HG03469 (cell line): ENCODE measurements around the gene FAM163B.

ENCODE experiments used
- ATAC-seq: cut with Tn5 transposase; IDR thresholded peaks from one replicate; pipeline ENCODE4 v1.9.1; 2021; ENCODE audit warnings: mild to moderate bottlenecking, moderate library complexity, moderate number of reproducible peaks; ENCODE audit not compliant: unreplicated experiment

Gene FAM163B

DNA sequence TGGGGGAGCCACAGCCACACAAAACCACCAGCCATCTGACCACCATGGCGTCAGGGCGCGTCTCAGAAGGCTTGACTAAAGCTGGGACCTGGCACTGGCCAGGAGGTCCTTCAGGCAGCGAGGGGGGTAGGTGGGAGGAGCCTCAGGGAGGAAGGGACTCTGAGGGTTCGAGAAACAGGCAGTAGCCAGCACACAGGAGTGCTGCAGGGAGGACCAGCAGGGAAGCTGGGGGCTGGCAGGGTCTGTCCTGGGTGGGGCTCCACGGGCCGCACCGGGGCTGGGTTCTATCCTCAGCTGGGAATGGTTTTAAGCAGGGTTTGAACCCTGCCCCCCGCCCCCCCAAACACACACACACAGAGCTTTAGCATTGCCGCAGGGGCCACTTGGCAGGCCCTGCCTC is 7.4 kb downstream of the FAM163B start:
- no peak for ATAC-seq

DNA sequence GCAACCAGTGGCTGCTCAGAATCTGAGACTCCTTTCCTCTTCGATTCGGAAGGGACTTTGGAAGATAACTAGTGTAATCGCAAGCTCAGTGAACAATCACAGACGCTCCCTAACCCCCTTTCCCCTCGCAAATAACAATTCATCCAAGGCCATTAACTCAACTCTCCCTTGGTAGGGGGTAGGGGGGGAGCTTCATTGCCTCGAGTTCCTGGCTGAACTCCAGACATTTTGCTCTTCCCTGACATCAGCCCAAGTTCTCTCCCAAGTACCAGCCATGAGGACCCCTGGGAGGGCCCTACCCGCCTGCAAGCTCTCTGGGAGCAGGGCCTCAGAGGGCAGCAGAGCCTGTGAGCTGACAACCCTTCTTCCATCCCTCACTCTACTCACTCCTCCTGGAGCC is 8.4 kb downstream of the FAM163B start:
- no peak for ATAC-seq

DNA sequence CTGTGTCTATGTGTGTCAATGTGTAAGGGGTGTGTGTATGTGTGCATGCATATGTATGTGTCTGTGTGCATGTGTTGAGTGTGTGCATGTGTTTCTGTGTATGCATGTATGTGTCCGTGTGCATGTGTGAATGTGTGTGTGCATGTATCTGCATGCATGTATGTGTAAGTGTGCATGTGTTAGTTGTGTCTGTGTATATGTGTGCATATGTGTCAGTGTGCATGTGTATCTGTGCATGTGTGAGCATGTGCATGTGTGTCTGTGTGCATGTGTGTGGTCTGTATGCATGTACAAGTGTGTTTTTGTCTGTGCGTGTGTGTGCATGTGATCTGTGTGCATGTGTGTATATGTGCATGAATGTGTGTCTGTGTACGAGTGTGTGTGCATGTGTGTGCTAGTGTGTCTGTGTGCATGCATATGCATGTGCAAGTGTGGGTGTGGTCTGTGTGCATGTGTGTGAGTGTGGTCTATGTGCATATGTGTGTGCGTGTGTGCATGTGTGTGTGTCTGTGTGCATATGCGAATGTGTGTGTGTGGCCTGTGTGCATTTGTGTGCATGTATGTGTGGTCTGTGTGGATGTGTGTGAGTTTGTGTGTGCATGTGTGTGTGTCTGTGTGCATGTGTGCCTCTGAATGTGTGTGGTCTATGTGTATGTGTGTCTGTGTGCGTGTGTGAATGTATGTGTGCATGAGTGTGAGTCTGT is 9.6 kb downstream of the FAM163B start:
- no peak for ATAC-seq

DNA sequence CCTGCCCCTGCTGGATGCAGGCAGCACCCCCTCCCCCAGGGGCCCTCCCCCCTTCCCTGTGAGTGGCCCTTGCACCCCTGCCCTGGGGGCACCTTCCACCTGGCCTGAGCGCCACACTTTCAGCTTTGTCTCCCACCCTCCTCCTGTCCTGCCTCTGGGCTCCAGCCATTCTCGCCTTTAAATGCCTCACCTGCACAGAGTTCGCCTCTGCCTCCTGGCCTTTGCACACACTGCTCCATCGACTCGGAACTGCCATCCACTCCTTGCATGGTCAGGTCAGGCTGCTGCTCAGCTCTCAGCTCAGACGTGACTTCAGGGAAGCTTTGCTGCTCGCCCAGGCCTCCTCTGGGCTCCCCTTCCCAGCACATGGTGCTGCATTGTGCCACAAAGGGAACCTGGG is 10.2 kb downstream of the FAM163B start:
- ATAC-seq = no peak

DNA sequence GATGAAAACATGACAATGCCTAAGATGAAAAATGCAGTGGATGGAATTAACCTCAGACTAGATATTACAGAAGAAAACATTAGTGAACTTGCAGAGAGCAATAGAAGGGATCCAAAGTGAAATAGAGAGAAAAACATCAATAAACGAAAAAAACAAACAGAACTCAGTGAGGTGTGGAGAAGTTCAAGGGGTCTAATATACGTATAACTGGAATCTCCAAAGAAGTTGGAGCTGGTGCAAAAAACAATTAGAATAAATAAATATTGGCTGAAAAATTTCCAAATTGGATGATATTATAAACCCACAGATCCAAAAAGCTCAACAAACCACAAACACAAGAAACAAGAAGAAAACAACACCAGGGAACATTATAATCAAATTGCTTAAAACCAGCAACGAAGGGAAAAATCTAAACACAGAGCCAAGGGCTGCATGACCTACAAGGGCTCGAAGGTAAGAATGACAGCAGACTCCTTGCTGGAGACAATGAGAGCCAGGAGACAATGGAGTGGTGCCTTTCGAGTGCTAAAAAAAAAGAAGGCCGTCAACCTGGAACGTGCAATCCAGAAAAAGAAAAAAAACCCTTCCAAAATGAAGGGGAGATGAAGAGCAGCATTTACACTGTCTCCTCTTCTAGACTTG is 11.8 kb downstream of the FAM163B start:
- ATAC-seq = no peak

DNA sequence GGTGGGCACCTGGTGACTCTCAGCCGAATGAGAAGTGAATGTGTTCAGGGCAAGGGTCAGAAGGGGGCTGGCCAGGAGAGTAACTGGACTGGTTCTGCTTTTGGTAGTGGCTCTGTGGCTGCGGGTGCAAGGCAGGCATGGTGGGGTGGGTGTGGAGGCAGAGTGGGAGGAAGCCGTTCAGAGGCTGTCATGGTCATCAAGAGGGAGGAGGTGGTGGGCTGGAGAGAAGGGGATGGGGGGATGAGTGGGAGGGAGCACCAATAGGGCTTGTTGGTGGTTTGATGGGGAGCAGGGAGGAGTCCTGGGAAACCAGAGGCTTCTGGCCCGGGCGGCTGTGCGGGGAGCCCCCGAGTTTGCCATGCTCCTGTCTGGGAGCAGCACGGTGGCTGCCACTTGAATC is 13.3 kb downstream of the FAM163B start:
- ATAC-seq = no peak

DNA sequence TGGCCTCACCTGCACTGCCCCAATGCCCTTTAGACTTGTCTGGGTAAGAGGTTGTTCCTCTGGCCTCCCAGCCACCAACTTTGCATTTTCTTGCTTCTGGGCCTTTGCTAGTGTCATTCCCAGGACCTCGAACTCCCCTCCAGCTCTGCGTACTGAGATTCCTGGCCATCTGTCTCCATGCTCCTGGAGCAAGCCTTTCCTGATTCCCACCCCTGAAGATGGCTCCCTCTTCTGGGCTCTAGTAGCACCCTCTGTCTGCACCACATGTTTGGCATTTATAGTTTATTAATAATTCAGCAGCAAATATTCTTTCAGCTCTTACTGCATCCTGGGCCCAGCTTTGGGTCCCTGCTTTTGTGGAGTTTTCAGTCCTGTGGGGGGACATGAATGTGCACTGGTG is 14.9 kb downstream of the FAM163B start:
- ATAC-seq = no peak

DNA sequence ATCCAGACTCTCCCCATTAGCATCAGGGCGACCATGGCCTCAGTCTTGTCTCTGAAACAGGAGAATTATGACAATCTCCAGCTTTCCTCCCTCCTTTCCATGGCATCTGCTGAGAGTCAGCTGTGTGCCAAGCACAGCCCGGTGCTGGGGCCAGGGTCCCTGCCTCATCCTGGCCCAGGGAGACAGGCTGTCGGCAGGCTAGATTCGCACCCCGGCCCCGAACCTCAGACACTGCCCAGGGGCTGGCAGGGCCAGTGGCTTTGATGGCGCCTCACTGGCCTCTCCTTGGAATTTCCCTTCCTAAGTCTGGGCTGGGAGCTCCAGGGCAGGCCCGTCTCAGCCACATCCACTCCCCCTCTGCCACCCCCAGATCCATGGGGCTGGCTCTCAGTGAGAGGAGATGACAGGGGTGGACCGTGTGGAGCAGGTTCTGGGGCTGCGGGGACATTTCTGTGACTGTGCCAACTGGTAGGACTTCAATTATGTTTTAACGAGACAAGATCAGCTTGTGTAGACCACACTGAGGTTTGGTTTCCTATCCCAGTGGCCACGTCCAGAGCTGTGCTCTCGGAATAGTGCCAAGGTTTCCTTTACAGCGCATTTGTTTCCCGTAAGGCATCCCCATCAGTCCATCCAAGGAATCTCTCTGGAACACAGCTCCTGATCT is 15.5 kb downstream of the FAM163B start:
- ATAC-seq = no peak

DNA sequence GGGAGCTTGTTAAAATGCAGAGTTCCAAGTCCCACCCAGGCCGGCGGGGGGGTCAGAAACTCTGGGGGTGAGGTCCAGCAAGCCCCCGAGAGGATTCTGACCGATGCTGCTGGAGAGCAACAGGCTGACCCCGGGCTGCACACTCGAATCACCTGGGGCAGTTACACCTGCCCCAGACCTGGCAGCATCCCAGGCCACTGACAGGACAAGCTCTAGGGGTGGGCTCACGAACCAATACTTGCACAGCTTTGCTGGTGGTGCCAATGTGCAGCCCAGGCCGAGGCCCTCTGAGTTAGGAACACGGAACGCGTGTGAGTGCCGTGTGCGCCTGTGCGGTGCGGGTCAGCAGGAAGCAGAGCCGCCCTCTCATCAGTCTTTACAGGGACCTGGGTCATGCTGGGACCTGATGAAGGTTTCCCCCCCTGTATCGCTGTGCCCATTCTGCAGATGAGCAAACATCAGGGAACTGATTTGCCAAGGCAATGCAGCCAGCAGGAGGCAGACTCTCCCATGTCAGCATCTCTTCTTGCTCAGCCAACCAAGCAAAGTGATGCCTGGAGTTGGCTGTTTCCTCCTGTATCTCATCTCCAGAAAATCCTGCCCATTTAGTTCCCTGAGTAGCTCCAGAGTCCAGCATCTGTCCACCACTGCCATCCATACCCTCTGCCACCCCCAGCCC is 16.3 kb downstream of the FAM163B start:
- no peak for ATAC-seq

DNA sequence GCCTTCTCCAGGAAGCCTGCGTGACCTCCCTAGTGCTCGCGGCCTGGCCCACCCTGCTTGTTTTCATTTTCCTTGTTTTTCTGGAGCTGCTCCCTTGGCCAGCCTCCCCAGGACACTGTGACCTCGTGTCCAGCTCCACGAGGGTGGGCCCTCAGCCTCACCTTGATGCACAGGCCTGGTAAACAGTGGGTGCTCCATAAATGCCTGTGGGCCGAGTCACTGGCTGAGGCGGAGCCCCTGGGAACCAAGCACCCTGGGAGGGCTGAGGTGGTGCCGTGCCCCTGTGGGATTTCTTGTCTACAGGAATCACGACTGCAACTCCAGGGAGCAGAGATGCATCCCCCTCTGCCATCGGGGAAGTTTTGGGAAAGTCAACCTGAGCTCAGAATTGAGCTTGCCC is 17.2 kb downstream of the FAM163B start:
- no peak for ATAC-seq

DNA sequence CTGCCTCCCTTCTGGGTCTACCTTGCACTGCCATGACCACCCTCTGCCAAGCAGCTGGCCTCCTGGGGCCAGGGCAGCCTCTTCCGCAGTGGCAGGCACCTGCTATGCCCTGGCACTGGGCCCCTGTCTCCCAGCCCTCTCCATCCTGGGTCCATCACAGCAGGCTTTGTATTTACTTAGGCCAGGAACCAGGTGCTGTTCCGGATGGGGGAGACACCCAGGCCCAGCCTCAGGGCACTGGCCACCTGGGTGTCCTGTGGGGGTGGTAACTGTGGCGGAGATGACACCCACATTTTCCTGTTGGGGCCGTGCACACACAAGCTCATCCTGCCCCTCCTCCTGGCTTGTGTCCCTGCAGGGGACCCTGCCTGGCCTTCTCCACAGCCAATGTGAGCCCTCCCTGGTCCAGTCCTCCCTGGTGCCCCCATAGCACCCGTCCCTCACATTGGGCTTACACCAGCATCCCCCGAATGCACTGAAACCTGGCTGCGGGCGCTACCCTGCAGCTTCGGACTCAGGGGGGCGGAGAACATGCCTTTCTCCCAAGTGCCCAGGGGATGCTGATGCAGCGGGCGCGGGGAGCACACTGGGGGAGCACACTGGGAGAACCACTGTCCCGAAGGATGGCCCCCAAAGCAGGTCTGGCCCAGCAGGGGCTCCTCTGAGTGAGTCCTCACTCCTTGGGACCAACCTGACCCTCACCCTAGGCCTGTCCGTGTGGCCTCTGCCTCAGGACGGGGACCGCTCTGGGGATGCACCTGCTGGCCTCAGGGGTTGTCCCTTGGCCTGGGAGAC is 17.9 kb downstream of the FAM163B start:
- ATAC-seq = no peak

DNA sequence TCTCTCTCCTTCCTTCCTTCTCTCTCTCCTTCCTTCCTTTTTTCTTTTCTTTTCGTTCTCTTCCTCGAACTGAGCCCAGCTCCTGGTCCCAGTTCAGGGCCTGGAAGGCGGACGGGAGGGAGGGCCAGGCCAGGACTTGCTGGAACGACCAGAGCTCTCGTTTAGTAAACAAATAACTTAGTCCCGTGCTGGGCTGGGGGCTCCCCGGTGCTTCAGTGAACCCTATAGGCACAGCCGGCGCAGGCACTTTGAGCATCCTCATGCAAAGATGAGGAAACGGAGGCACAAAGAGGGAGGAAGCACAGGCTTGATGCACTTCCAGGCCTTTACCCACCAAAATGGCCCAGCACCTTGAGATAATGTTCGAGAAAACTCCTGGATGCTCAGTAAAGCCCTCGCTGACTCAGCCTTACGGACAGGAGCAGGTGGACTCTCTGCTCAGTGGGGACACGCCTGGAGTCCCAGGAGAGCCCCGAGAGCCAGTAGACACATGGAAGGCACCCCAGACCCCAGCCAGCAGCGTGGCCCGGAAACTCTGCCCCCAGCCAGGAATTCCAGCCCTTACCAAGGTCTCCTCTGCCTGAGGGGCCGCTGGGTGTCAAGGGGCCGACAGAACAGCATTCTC is 18.8 kb downstream of the FAM163B start:
- no peak for ATAC-seq

DNA sequence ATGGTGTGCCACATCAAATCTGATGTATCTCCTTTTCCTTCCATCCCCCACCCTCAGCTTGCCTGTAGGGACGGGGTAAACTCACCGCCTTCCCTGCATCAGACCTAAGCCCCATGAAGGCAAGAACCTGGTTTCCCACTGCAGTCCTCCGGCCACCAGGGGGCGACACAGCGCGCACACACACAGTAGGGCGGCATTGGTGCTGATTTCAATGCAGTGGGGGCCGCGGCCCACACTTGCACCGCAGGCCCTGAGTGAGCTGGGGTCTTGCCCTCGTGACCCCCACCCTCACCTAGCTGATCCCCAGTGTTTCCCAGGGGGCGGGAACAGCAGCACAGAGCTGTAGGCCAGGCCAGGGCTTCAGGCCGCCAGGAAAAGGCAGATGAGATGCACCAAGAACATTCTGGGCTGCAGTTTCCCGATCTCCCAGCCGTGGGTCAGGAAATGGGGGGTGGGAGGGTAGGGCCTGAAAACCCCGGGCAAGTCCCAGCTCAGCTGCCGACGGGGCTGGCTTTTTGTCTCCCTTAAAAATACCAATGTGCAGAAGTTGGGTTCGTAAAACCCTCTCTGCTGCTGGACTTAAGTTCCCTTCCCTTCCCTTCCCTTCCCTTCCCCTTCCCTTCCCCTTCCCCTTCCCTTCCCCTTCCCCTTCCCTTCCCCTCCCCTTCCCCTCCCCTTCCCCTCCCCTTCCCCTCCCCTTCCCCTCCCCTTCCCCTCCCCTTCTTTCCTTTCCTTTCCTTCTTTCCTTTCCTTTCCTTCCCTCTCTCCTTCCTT is 19.5 kb downstream of the FAM163B start:
- ATAC-seq = no peak

DNA sequence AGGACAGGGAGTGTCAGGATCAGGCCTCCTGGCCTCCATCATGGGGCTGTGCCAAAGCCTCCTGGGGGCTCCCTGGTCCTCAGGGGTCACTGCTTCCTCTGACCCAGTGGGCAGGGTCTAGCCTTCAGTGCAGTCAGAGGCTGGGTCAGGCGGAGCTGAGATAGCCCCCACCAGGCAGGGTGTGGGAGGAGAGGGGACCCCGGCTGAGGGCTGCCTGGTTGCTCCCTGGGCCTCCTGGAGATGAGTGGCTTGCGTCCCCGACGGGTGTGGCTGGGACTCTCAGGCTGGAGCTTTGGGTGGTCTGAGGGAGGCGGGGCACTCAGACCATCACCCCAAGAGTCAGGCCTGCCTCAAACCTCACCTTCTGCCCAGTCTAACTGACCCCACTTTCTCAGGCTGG is 21.7 kb downstream of the FAM163B start:
- ATAC-seq = no peak

DNA sequence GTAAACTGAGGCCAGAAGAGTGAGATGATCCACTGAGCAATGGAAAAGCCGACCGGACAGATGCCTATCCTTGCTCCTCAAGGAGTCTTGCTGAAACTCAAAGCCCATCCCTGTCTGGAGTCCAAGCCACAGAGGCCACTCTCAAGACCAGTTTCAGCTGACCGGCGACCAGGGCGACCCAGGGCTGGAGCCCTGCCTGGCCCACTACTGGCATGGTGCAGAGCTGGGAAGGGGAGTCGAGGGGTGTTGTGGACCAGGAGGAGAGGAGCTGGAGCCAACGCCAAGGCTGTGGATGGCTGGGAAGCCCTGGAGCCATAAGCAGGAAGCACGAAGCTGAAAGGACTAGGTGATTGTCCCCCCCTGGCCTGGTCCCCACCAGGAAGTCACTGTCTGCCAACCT is 22.1 kb downstream of the FAM163B start:
- no peak for ATAC-seq

DNA sequence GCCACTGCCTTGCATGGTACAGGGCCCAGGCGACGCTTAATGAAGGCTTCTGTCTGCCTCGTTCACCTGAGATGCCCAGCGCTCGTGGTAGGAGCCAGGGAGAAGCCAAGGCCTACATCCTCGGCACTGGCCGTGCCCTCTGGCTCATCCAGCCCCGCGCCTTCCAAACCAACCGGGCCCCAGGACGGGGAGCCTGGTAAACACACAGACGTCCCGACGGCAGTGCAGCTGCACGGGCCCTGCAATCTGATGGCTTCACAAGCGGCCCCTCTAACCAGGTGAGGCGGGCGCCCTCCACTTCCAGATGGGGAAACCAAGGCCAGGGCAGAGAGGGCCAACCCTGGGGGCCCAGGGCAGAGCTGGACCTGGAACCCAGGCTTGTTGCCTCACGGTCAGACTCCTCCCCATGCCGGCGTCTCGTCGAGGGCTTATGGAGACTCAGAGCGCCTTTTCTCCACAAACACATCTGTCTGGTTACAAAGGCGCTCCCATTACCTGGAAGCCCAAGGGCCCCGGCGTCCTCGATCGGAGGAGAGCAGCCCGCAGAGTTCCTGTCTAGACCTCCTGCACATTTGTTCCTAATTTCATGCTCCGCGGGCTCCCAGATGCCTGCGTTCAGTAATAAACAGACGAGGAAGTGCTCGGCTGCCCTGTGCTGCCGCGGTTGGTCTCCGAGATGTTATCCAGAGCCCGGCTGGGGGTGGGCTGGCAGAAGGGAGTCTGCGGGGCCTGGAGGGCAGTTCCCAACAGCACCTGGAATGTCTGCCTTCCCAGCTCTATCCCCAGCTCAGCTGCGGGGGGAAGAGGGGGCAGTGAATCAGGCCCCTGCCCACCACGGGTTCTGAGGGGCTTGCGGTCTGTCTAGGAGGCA is 23.5 kb downstream of the FAM163B start:
- ATAC-seq = no peak

DNA sequence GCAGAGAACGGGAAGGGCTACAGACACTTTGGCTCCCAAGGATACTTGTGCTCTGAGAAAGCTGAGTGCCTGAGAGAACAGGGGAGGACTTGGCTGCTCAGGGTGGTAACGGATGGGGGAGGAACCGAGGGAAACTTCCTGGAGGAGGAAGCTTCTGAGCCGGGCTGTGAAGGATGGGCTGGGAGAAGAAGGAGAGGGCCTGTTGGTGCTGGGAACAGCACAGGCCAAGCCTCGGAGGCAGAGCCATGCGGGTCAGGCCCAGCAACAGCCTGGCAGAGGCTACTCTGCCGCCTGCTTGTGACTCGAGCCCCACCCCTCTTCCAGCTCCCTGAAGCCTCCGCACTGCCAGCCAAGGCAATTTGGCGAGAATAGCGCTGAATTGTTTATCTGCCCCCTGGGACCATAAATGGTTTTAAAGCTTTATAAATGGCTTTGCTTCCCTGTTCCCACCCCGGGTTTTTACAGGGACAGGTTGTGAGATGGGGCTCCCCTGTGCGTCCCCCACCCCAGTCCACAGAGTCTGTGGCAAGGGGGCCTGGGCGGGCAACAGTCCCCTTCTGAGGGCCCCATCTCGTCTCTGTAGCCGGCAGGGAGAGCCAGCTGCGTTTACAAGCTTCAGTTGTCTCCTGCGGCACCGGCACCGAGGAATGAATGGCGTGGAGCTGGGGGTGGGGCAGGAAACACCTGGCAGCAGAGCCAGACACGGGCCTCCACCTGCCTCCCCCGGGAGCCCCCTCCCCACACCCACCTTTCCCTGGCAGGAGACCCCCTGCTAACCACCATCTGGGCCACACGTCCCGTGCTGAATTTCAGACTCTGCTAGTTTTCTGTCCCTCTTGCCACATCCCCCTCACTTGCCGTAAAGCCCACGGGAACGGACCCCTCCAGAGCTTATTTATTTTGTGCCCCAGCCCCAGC is 24.4 kb downstream of the FAM163B start:
- ATAC-seq = no peak

DNA sequence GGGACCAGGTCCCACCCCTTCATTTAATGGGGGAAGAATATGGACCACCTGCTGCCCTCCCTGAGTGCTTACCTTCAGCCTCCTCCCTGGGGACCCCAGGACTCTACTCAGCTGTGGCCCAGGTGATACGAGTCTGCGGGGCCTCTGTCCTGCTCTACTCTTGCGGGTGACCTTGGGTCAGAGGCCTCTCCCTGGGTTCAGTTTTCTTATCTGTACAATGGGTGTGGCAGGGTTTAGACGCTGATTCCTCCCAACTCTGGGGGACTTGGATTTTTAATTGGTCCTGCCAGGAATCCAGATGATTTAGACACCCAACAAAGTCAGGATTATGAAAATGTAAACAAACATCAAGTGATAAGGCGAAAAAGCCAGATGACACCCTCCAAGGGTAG is 25.0 kb downstream of the FAM163B start:
- ATAC-seq = no peak
